ENCODE data around the gene EPO. TPM values are rescaled to one million over a fixed set of nuclear protein-coding genes. Genes with fewer than 3 reads are reported as not detected.

EPO gene
- total and polyA plus RNA-seq, 2 of the 8 experiments (the other 6 are each of a cell fraction or from before 2014, with no cell fraction given) = 0.42 to 0.95 TPM

GRCh38 chr7:100735730-100736129, 15.5 kb downstream of the EPO start:
- Histone ChIP-seq H3K4ac (replicated peaks; ENCODE audit: insufficient read length, low read depth, low read length) (no peak overlapping the region), H4K8ac (ENCODE audit: extremely low read depth, insufficient read depth, low read length) (no peak overlapping the region), H3K36me3 (ENCODE audit: control insufficient read depth in 2 of 4, insufficient read depth in 4 of 4, low read length in 3 of 4) (no peaks in the 10 kb centered on the region), H3K9me3 (ENCODE audit: insufficient read depth in 2 of 2, low read depth in 1 of 2, low read length in 1 of 2) (no peaks in the 10 kb centered on the region), H2BK15ac (ENCODE audit: low read length) (no peak overlapping the region), H3K18ac (ENCODE audit: extremely low read depth, low read length) (no peak overlapping the region), H3K79me2 (ENCODE audit: control insufficient read depth in 1 of 2, insufficient read depth in 2 of 2, low read length in 2 of 2) (no peaks in the 10 kb centered on the region), H2BK5ac (ENCODE audit: low read depth, low read length) (no peak overlapping the region), H3K23ac (ENCODE audit: insufficient read length) (no peak overlapping the region), H4K91ac (replicated peaks; ENCODE audit: insufficient read length, low read length) (no peak overlapping the region), H3K4me1 (replicated peaks in 1 of 4; ENCODE audit: control insufficient read depth in 3 of 4, insufficient read depth in 4 of 4, low read length in 3 of 4) (no peaks in the 10 kb centered on the region), H3K23me2 (ENCODE audit: low read depth, low read length) (no peaks in the 10 kb centered on the region), H2BK120ac (replicated peaks; ENCODE audit: low read depth, low read length) (no peak overlapping the region), H2BK20ac (ENCODE audit: low read length) (no peak overlapping the region), H4K5ac (ENCODE audit: insufficient read length, low read depth, low read length) (no peak overlapping the region), H2BK12ac (ENCODE audit: low read depth, low read length) (no peak overlapping the region), H2AFZ (ENCODE audit: low read length) (no peak overlapping the region), H3K4me2 (ENCODE audit: insufficient read depth in 1 of 2, low read depth in 2 of 2, low read length in 2 of 2) (no peak overlapping the region), H3K9ac (replicated peaks in 1 of 4; ENCODE audit: extremely low read depth in 1 of 4, low read depth in 3 of 4, low read length in 3 of 4) (no peak overlapping the region), H3K27ac (ENCODE audit: low read depth, low read length) (no peak overlapping the region), H3K4me3 (ENCODE audit: extremely low read depth in 1 of 4, insufficient read depth in 2 of 4, low read depth in 3 of 4, low read length in 4 of 4) (no peak overlapping the region), H4K20me1 (replicated peaks in 1 of 2; ENCODE audit: control insufficient read depth in 1 of 2, insufficient read depth in 2 of 2, low read length in 2 of 2) (no peaks in the 10 kb centered on the region), H3K14ac (ENCODE audit: insufficient read length) (no peak overlapping the region), H2AK5ac (ENCODE audit: low read depth, low read length) (no peak overlapping the region), H3K27me3 (replicated peaks in 1 of 4; ENCODE audit: control insufficient read depth in 3 of 4, extremely low read depth in 1 of 4, insufficient read depth in 3 of 4, low read length in 3 of 4) (no peaks in the 10 kb centered on the region), H3K56ac (replicated peaks; ENCODE audit: insufficient read length, low read depth, low read length) (no peak overlapping the region), H3K79me1 (ENCODE audit: low read depth, low read length) (no peaks in the 10 kb centered on the region)
- CTCF ChIA-PET (ENCODE audit: partially characterized antibody) = interaction anchor here (2.0 kb wide), 1 partner anchor 10 kb away, joined by 7 read pairs; no protein-coding TSS in a partner anchor
- DNase-seq (ENCODE audit: low read depth in 1 of 2, low spot score in 2 of 2) (no peak), FAIRE-seq (no peak)
- no peak for TF ChIP-seq ASH2L (IDR thresholded peaks at IDR 0.05; ENCODE audit: low read length)
- TF ChIP-seq, protein P1, sequence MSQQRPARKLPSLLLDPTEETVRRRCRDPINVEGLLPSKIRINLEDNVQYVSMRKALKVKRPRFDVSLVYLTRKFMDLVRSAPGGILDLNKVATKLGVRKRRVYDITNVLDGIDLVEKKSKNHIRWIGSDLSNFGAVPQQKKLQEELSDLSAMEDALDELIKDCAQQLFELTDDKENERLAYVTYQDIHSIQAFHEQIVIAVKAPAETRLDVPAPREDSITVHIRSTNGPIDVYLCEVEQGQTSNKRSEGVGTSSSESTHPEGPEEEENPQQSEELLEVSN (IDR thresholded peaks at IDR 0.05) = no peak
- no peak for TF ChIP-seq SP4 (IDR thresholded peaks at IDR 0.05; ENCODE audit: low read length)
- TF ChIP-seq ATF3 (IDR thresholded peaks at IDR 0.05; ENCODE audit: insufficient read depth, low read depth, low read length) = no peak
- TF ChIP-seq RBBP5 (IDR thresholded peaks at IDR 0.05; ENCODE audit: borderline replicate concordance, low read depth, low read length) = no peak
- TF ChIP-seq POLR2AphosphoS5 (IDR thresholded peaks at IDR 0.05; ENCODE audit: low read depth, low read length) = no peak
- TF ChIP-seq ATF2 (IDR thresholded peaks at IDR 0.05; ENCODE audit: low read length) = no peak
- no peak for TF ChIP-seq POLR2A (IDR thresholded peaks at IDR 0.05; ENCODE audit: control extremely low read depth in 1 of 2, low read depth in 2 of 2, low read length in 2 of 2)
- TF ChIP-seq JUND (IDR thresholded peaks at IDR 0.05; ENCODE audit: low read length) = no peak
- no peak for TF ChIP-seq CHD2 (IDR thresholded peaks at IDR 0.05; ENCODE audit: low read length)
- no peak for TF ChIP-seq SIRT6 (IDR thresholded peaks at IDR 0.05; ENCODE audit: low read length)
- no peak for TF ChIP-seq SP1 (IDR thresholded peaks at IDR 0.05; ENCODE audit: low read depth, low read length)
- TF ChIP-seq MAFK (IDR thresholded peaks at IDR 0.05; ENCODE audit: low read depth, low read length) = no peak
- POLR2A ChIA-PET (ENCODE audit: partially characterized antibody) = no interaction called here
- 89% methylated on average over 4 of the region's 7 CpGs; no CpG with 5 or more reads in 1 of the 2 experiments for WGBS, 2 experiments (ENCODE audit: extremely low coverage in 1 of 2, insufficient coverage in 1 of 2, insufficient read length in 1 of 2, insufficient replicate concordance in 2 of 2, low coverage in 1 of 2, low lambda C conversion rate in 2 of 2, missing lambda C conversion rate in 1 of 2)

Measured in H1 (cell line).